ENCODE measurements around the gene RUSC2.
"Not testable (repeated sequence)": the region's sequence is repeated elsewhere in the genome, so short reads cannot be mapped to it uniquely, and the experiment has no call there.

Gene RUSC2

GRCh38 chr9:35498245-35498644 lies 8.3 kb downstream of the RUSC2 start:
- DNase-seq = not testable (repeated sequence)

GRCh38 chr9:35499029-35499700 lies 9.3 kb downstream of the RUSC2 start:
- DNase-seq = no peak

- DNase-seq = no peak
Measured at GRCh38 chr9:35499701-35500030, 9.8 kb downstream of the RUSC2 start.

GRCh38 chr9:35500130-35500748 lies 10.3 kb downstream of the RUSC2 start:
- no peak for DNase-seq

GRCh38 chr9:35501946-35502345 lies 12.0 kb downstream of the RUSC2 start:
- DNase-seq = no peak

GRCh38 chr9:35506359-35506758 lies 16.4 kb downstream of the RUSC2 start:
- no peak for DNase-seq

GRCh38 chr9:35508069-35508468 lies 18.2 kb downstream of the RUSC2 start:
- no peak for DNase-seq

GRCh38 chr9:35510383-35510753 lies 20.5 kb downstream of the RUSC2 start:
- no peak for DNase-seq

GRCh38 chr9:35510754-35511428 lies 21.0 kb downstream of the RUSC2 start:
- DNase-seq = no peak

GRCh38 chr9:35511453-35511852 lies 21.5 kb downstream of the RUSC2 start:
- DNase-seq = no peak

GRCh38 chr9:35515766-35516165 lies 25.9 kb downstream of the RUSC2 start:
- DNase-seq = no peak

- no peak for DNase-seq
Measured at GRCh38 chr9:35516479-35516878, 26.6 kb downstream of the RUSC2 start.

GRCh38 chr9:35517131-35517530 lies 27.2 kb downstream of the RUSC2 start:
- no peak for DNase-seq

- no peak for DNase-seq
Measured at GRCh38 chr9:35517552-35518224, 27.8 kb downstream of the RUSC2 start.

- DNase-seq = no peak
Measured at GRCh38 chr9:35518225-35518821, 28.4 kb downstream of the RUSC2 start.

- no peak for DNase-seq
Measured at GRCh38 chr9:35518981-35519679, 29.2 kb downstream of the RUSC2 start.

- no peak for DNase-seq
Measured at GRCh38 chr9:35519692-35520363, 29.9 kb downstream of the RUSC2 start.

GRCh38 chr9:35520364-35520710 lies 30.4 kb downstream of the RUSC2 start:
- DNase-seq = no peak

GRCh38 chr9:35521708-35522107 lies 31.8 kb downstream of the RUSC2 start:
- DNase-seq = no peak

- DNase-seq = no peak
Measured at GRCh38 chr9:35522187-35522586, 32.3 kb downstream of the RUSC2 start.

GRCh38 chr9:35522700-35523099 lies 32.8 kb downstream of the RUSC2 start:
- DNase-seq = no peak

- not testable (repeated sequence) for DNase-seq
Measured at GRCh38 chr9:35523556-35523955, 33.6 kb downstream of the RUSC2 start.

Data from NCI-H1092 treated with DMSO at 0.1 percent for 48 hours (cell line).